WTC11 (cell line): Measurements from ENCODE around the gene PHKA1. TPM values are rescaled to one million over a fixed set of nuclear protein-coding genes. Genes with fewer than 3 reads are reported as not detected.

Experiments
- ATAC-seq: fragments of 200-7000 bp; cut with Tn5 transposase; 2 replicates; pipeline ENCODE4 v1.10.0; 2021; ENCODE audit warnings: mild to moderate bottlenecking, moderate library complexity
- CTCF ChIA-PET: fragments of 300-600 bp; sonication (Branson Sonifier 250); formaldehyde crosslinking; loops from one replicate; lab custom pipeline; 2021; ENCODE audit warnings: antibody characterized with exemption; lab: Charles Lee
- POLR2A ChIA-PET: fragments of 350-600 bp; sonication (Branson Sonifier 250); formaldehyde crosslinking; loops from one replicate; lab custom pipeline; 2021; ENCODE audit warnings: antibody characterized with exemption; lab: Charles Lee
- DNase-seq: peaks from one replicate; pipeline ENCODE4 v3.0.0; 2021; ENCODE audit warnings: low spot score
- H3K27ac Mint-ChIP-seq: 2 replicates; pipeline ENCODE4 v1.8.0; 2021; ENCODE audit warnings: mixed read lengths
- H3K27me3 Mint-ChIP-seq: 2 replicates; pipeline ENCODE4 v1.8.0; 2021; ENCODE audit warnings: low read depth, mild to moderate bottlenecking, moderate library complexity, mixed read lengths
- H3K36me3 Mint-ChIP-seq: 2 replicates; pipeline ENCODE4 v1.8.0; 2021; ENCODE audit warnings: mixed read lengths
- H3K4me1 Mint-ChIP-seq: 2 replicates; pipeline ENCODE4 v1.8.0; 2022; ENCODE audit warnings: mixed read lengths
- H3K4me3 Mint-ChIP-seq: 2 replicates; pipeline ENCODE4 v1.8.0; 2021; ENCODE audit warnings: mild to moderate bottlenecking, moderate library complexity, mixed read lengths
- H3K9me3 Mint-ChIP-seq: 2 replicates; pipeline ENCODE4 v1.8.0; 2021; ENCODE audit warnings: mixed read lengths
- ATF2 ChIP-seq: sonication (generic); formaldehyde crosslinking; IDR thresholded peaks from 2 replicates; pipeline ENCODE4 v1.8.1; 2022; ENCODE audit warnings: low read depth, missing genetic modification reagents, borderline replicate concordance
- ATF3 ChIP-seq: sonication (generic); formaldehyde crosslinking; conservative IDR thresholded peaks from 2 replicates; pipeline ENCODE4 v1.8.1; 2022; ENCODE audit warnings: mild to moderate bottlenecking, missing genetic modification reagents
- CREB1 ChIP-seq: sonication (generic); formaldehyde crosslinking; IDR thresholded peaks from 2 replicates; pipeline ENCODE4 v1.8.0; 2023; ENCODE audit warnings: mild to moderate bottlenecking, missing genetic modification reagents
- ELF4 ChIP-seq: sonication (generic); formaldehyde crosslinking; IDR thresholded peaks from 2 replicates; pipeline ENCODE4 v1.8.1; 2022; ENCODE audit warnings: low read depth, mild to moderate bottlenecking, moderate library complexity, missing genetic modification reagents
- FOXJ3 ChIP-seq: sonication (generic); formaldehyde crosslinking; IDR thresholded peaks from 2 replicates; pipeline ENCODE4 v1.9.0; 2021; ENCODE audit warnings: missing genetic modification reagents, mild to moderate bottlenecking, borderline replicate concordance
- GTF2I ChIP-seq: fragments of 250-450 bp; sonication (Bioruptor Pico); conservative IDR thresholded peaks from 2 replicates; pipeline ENCODE4 v1.4.0; 2021; ENCODE audit warnings: mild to moderate bottlenecking
- MYBL2 ChIP-seq: sonication (generic); formaldehyde crosslinking; IDR thresholded peaks from 2 replicates; pipeline ENCODE4 v1.8.1; 2023; ENCODE audit warnings: mild to moderate bottlenecking, moderate library complexity, missing genetic modification reagents
- NFATC4 ChIP-seq: fragments of 250-450 bp; sonication (Bioruptor Pico); IDR thresholded peaks from 2 replicates; pipeline ENCODE4 v1.9.0; 2021; ENCODE audit warnings: mild to moderate bottlenecking
- PRDM15 ChIP-seq: sonication (generic); formaldehyde crosslinking; IDR thresholded peaks from 2 replicates; pipeline ENCODE4 v1.8.0; 2022; ENCODE audit warnings: missing genetic modification reagents
- SP1 ChIP-seq: sonication (generic); formaldehyde crosslinking; conservative IDR thresholded peaks from 2 replicates; pipeline ENCODE4 v1.8.1; 2022; ENCODE audit warnings: missing genetic modification reagents
- TCF7 ChIP-seq: sonication (generic); formaldehyde crosslinking; IDR thresholded peaks from 2 replicates; pipeline ENCODE4 v1.8.0; 2022; ENCODE audit warnings: mild to moderate bottlenecking, low read depth, missing genetic modification reagents, moderate library complexity
- TEAD1 ChIP-seq: sonication (generic); formaldehyde crosslinking; IDR thresholded peaks from 2 replicates; pipeline ENCODE4 v1.8.0; 2022; ENCODE audit warnings: mild to moderate bottlenecking, missing genetic modification reagents
- total RNA-seq: library from RNA; stranded (reverse); gene quantifications from 3 replicates; pipeline ENCODE4 v1.2.3, GENCODE V29; 2021
- TF ChIP-seq, protein P1 (sequence below): sonication (generic); formaldehyde crosslinking; IDR thresholded peaks from 2 replicates; pipeline ENCODE4 v1.8.0; 2022; ENCODE audit warnings: mild to moderate bottlenecking, missing genetic modification reagents
- TF ChIP-seq, protein P2 (sequence below): sonication (generic); formaldehyde crosslinking; conservative IDR thresholded peaks from 2 replicates; pipeline ENCODE4 v1.8.1; 2023; ENCODE audit warnings: mild to moderate bottlenecking, low read depth, missing genetic modification reagents, moderate library complexity
- TF ChIP-seq, protein P3 (sequence below): sonication (generic); formaldehyde crosslinking; IDR thresholded peaks from 2 replicates; pipeline ENCODE4 v1.8.1; 2022; ENCODE audit warnings: mild to moderate bottlenecking, missing genetic modification reagents, moderate library complexity, borderline replicate concordance

PHKA1 gene
- total RNA-seq, 1 experiment from 2014 or later: 9.9 TPM

- no peak for TF ChIP-seq ATF2 (CRISPR knock-in tag)
- TF ChIP-seq TEAD1 (CRISPR knock-in tag): no peak
- TF ChIP-seq, protein P1, sequence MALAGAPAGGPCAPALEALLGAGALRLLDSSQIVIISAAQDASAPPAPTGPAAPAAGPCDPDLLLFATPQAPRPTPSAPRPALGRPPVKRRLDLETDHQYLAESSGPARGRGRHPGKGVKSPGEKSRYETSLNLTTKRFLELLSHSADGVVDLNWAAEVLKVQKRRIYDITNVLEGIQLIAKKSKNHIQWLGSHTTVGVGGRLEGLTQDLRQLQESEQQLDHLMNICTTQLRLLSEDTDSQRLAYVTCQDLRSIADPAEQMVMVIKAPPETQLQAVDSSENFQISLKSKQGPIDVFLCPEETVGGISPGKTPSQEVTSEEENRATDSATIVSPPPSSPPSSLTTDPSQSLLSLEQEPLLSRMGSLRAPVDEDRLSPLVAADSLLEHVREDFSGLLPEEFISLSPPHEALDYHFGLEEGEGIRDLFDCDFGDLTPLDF: no peak
- no peak for TF ChIP-seq GTF2I
- no peak for TF ChIP-seq MYBL2
- TF ChIP-seq, protein P2, sequence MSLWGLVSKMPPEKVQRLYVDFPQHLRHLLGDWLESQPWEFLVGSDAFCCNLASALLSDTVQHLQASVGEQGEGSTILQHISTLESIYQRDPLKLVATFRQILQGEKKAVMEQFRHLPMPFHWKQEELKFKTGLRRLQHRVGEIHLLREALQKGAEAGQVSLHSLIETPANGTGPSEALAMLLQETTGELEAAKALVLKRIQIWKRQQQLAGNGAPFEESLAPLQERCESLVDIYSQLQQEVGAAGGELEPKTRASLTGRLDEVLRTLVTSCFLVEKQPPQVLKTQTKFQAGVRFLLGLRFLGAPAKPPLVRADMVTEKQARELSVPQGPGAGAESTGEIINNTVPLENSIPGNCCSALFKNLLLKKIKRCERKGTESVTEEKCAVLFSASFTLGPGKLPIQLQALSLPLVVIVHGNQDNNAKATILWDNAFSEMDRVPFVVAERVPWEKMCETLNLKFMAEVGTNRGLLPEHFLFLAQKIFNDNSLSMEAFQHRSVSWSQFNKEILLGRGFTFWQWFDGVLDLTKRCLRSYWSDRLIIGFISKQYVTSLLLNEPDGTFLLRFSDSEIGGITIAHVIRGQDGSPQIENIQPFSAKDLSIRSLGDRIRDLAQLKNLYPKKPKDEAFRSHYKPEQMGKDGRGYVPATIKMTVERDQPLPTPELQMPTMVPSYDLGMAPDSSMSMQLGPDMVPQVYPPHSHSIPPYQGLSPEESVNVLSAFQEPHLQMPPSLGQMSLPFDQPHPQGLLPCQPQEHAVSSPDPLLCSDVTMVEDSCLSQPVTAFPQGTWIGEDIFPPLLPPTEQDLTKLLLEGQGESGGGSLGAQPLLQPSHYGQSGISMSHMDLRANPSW (CRISPR knock-in tag): no peak
These were observed 104.8 kb downstream of the PHKA1 start (continued) for GRCh38 chrX:72609313-72609712.

DNA sequence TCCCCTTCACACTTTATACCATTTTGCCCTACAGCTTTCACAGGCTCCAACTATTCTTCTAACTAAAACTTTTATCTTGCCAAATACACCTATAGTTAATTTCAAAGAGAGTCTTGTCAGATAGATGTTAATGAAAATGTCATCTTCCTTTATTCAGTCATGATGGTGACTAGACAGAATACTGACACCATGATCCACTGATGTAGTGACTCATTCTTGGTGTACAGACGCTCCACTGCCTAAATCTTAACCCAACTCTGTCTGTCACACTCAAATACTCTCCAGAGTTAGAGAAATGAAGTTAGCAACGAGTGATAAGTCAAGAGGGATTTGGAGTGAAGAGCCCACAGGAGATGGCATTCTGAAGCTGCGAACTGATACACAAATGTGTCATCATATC lies 109.4 kb downstream of the PHKA1 start:
- no peak overlapping the region for H3K27ac Mint-ChIP-seq
- DNase-seq: no peak
- ATAC-seq: no peak
- H3K4me1 Mint-ChIP-seq: no peaks in the 10 kb centered on the region
- H3K9me3 Mint-ChIP-seq: no peaks in the 10 kb centered on the region
- CTCF ChIA-PET: no interaction called here
- peaks cover 8% of the 10 kb centered on the region for H3K36me3 Mint-ChIP-seq
- POLR2A ChIA-PET: no interaction called here
- no peak overlapping the region for H3K4me3 Mint-ChIP-seq
- no peaks in the 10 kb centered on the region for H3K27me3 Mint-ChIP-seq
- TF ChIP-seq TCF7: no peak
- no peak for TF ChIP-seq SP1 (CRISPR knock-in tag)
- no peak for TF ChIP-seq ELF4 (CRISPR knock-in tag)
- TF ChIP-seq CREB1: no peak
- TF ChIP-seq FOXJ3 (CRISPR knock-in tag): no peak
- TF ChIP-seq ATF3 (CRISPR knock-in tag): no peak
- TF ChIP-seq NFATC4 (CRISPR knock-in tag): no peak
- TF ChIP-seq, protein P3, sequence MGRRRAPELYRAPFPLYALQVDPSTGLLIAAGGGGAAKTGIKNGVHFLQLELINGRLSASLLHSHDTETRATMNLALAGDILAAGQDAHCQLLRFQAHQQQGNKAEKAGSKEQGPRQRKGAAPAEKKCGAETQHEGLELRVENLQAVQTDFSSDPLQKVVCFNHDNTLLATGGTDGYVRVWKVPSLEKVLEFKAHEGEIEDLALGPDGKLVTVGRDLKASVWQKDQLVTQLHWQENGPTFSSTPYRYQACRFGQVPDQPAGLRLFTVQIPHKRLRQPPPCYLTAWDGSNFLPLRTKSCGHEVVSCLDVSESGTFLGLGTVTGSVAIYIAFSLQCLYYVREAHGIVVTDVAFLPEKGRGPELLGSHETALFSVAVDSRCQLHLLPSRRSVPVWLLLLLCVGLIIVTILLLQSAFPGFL (CRISPR knock-in tag): no peak
- TF ChIP-seq PRDM15: no peak
